ENCODE measurements around the gene TMEM144.

TMEM144 gene

DNA sequence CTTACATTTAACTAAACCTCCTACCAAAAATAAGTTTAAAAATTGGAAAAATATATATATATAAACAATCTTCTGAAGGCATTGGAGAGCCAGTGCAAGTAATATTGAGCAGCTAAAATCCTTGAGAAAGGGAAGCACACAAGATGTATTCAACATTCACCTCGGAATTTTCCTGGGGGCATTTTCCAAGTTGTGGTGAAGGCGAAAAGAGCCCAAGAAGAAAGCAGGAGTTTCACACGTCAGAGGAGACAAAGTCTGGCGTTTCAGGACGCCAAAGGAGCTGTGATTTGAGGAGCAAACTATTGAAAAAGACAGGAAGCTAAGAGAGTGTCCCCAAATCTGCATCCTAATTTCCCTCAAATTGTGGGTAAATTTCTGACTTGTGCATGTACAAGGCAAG, 28.4 kb upstream of the TMEM144 start:
- H2BK12ac ChIP-seq (ENCODE audit: low read length in 2 of 2), result no peak overlapping the region
- H3K4me1 ChIP-seq (ENCODE audit: control insufficient read depth, insufficient read depth, low read depth, low read length), result no peaks in the 10 kb centered on the region
- no peaks in the 10 kb centered on the region for H3K27me3 ChIP-seq (ENCODE audit: control insufficient read depth in 1 of 2, insufficient read depth in 1 of 2, low read length in 2 of 2)
- H3K4me2 ChIP-seq (ENCODE audit: low read length, poor library complexity, severe bottlenecking), result no peak overlapping the region
- H4K91ac ChIP-seq (ENCODE audit: low read length), result no peak overlapping the region
- no peak overlapping the region for H4K8ac ChIP-seq (ENCODE audit: low read length)
- H3K23ac ChIP-seq (ENCODE audit: low read length in 2 of 2), result no peak overlapping the region
- no peak overlapping the region for H3K9ac ChIP-seq (ENCODE audit: low read length)
- H2BK15ac ChIP-seq (ENCODE audit: low read depth, poor library complexity, severe bottlenecking), result no peak overlapping the region
- H3K4me3 ChIP-seq (ENCODE audit: insufficient read depth in 1 of 2, low read depth in 1 of 2, low read length in 2 of 2), result no peak overlapping the region
- no peak overlapping the region for H2BK5ac ChIP-seq (ENCODE audit: low read depth, low read length, poor library complexity, severe bottlenecking)
- H3K18ac ChIP-seq (ENCODE audit: low read depth in 1 of 2, low read length in 2 of 2), result no peak overlapping the region
- WGBS, result 92% methylated on average over 5 of the region's 5 CpGs
- peak overlapping the region; percentile 42 for H2AFZ ChIP-seq (ENCODE audit: low read depth, low read length)
- H2BK120ac ChIP-seq (ENCODE audit: low read depth, low read length), result no peak overlapping the region
- H3K79me1 ChIP-seq (replicated peaks; ENCODE audit: low read length, poor library complexity, severe bottlenecking), result no peaks in the 10 kb centered on the region
- no peak overlapping the region for H2AK5ac ChIP-seq (ENCODE audit: low read length, severe bottlenecking)
- no peaks in the 10 kb centered on the region for H3K36me3 ChIP-seq (ENCODE audit: control insufficient read depth in 1 of 2, insufficient read depth in 2 of 2, low read depth in 1 of 2, low read length in 2 of 2)
- DNase-seq, result no peak
- H3K4ac ChIP-seq (ENCODE audit: low read depth in 1 of 2, low read length in 2 of 2), result no peak overlapping the region
- H3K27ac ChIP-seq (ENCODE audit: low read length, poor library complexity, severe bottlenecking), result no peak overlapping the region
- H3K14ac ChIP-seq (ENCODE audit: low read length in 2 of 2), result no peak overlapping the region
- H3K9me3 ChIP-seq (ENCODE audit: control insufficient read depth, low read length), result no peaks in the 10 kb centered on the region

GRCh38 chr4:158182736-158183135, 27.6 kb upstream of the TMEM144 start:
- no peak overlapping the region for H2BK15ac ChIP-seq (ENCODE audit: low read depth, poor library complexity, severe bottlenecking)
- H2BK5ac ChIP-seq (ENCODE audit: low read depth, low read length, poor library complexity, severe bottlenecking), result no peak overlapping the region
- H2AFZ ChIP-seq (ENCODE audit: low read depth, low read length), result no peak overlapping the region
- H3K27me3 ChIP-seq (ENCODE audit: control insufficient read depth in 1 of 2, insufficient read depth in 1 of 2, low read length in 2 of 2), result no peaks in the 10 kb centered on the region
- H3K36me3 ChIP-seq (ENCODE audit: control insufficient read depth in 1 of 2, insufficient read depth in 2 of 2, low read depth in 1 of 2, low read length in 2 of 2), result no peaks in the 10 kb centered on the region
- no peak overlapping the region for H3K9ac ChIP-seq (ENCODE audit: low read length)
- no peak overlapping the region for H2BK12ac ChIP-seq (ENCODE audit: low read length in 2 of 2)
- no peak overlapping the region for H4K91ac ChIP-seq (ENCODE audit: low read length)
- H3K18ac ChIP-seq (ENCODE audit: low read depth in 1 of 2, low read length in 2 of 2), result no peak overlapping the region
- H3K14ac ChIP-seq (ENCODE audit: low read length in 2 of 2), result no peak overlapping the region
- no peaks in the 10 kb centered on the region for H3K79me1 ChIP-seq (replicated peaks; ENCODE audit: low read length, poor library complexity, severe bottlenecking)
- 91% methylated on average over 15 of the region's 15 CpGs for whole genome bisulfite sequencing
- no peak overlapping the region for H2BK120ac ChIP-seq (ENCODE audit: low read depth, low read length)
- no peak overlapping the region for H4K8ac ChIP-seq (ENCODE audit: low read length)
- no peak overlapping the region for H3K4me2 ChIP-seq (ENCODE audit: low read length, poor library complexity, severe bottlenecking)
- no peak overlapping the region for H3K4me3 ChIP-seq (ENCODE audit: insufficient read depth in 1 of 2, low read depth in 1 of 2, low read length in 2 of 2)
- no peak overlapping the region for H3K27ac ChIP-seq (ENCODE audit: low read length, poor library complexity, severe bottlenecking)
- H3K4ac ChIP-seq (ENCODE audit: low read depth in 1 of 2, low read length in 2 of 2), result no peak overlapping the region
- H3K9me3 ChIP-seq (ENCODE audit: control insufficient read depth, low read length), result no peaks in the 10 kb centered on the region
- H3K23ac ChIP-seq (ENCODE audit: low read length in 2 of 2), result no peak overlapping the region
- H3K4me1 ChIP-seq (ENCODE audit: control insufficient read depth, insufficient read depth, low read depth, low read length), result no peaks in the 10 kb centered on the region
- no peak overlapping the region for H2AK5ac ChIP-seq (ENCODE audit: low read length, severe bottlenecking)
- no peak for DNase-seq

GRCh38 chr4:158186815-158187214, 23.5 kb upstream of the TMEM144 start:
- Histone ChIP-seq H2BK12ac (ENCODE audit: low read length in 2 of 2) (no peak overlapping the region), H2BK15ac (ENCODE audit: low read depth, poor library complexity, severe bottlenecking) (no peak overlapping the region), H2AFZ (ENCODE audit: low read depth, low read length) (no peak overlapping the region), H2BK120ac (ENCODE audit: low read depth, low read length) (no peak overlapping the region), H3K4me1 (ENCODE audit: control insufficient read depth, insufficient read depth, low read depth, low read length) (no peaks in the 10 kb centered on the region), H2AK5ac (ENCODE audit: low read length, severe bottlenecking) (no peak overlapping the region), H2BK5ac (ENCODE audit: low read depth, low read length, poor library complexity, severe bottlenecking) (no peak overlapping the region), H3K27me3 (ENCODE audit: control insufficient read depth in 1 of 2, insufficient read depth in 1 of 2, low read length in 2 of 2) (no peaks in the 10 kb centered on the region), H3K9me3 (ENCODE audit: control insufficient read depth, low read length) (no peaks in the 10 kb centered on the region), H3K4ac (ENCODE audit: low read depth in 1 of 2, low read length in 2 of 2) (no peak overlapping the region), H4K91ac (ENCODE audit: low read length) (no peak overlapping the region), H3K14ac (ENCODE audit: low read length in 2 of 2) (no peak overlapping the region), H3K4me2 (ENCODE audit: low read length, poor library complexity, severe bottlenecking) (no peak overlapping the region), H4K8ac (ENCODE audit: low read length) (no peak overlapping the region), H3K18ac (ENCODE audit: low read depth in 1 of 2, low read length in 2 of 2) (no peak overlapping the region), H3K27ac (ENCODE audit: low read length, poor library complexity, severe bottlenecking) (no peak overlapping the region), H3K23ac (ENCODE audit: low read length in 2 of 2) (no peak overlapping the region), H3K4me3 (ENCODE audit: insufficient read depth in 1 of 2, low read depth in 1 of 2, low read length in 2 of 2) (no peak overlapping the region), H3K79me1 (replicated peaks; ENCODE audit: low read length, poor library complexity, severe bottlenecking) (no peaks in the 10 kb centered on the region), H3K36me3 (ENCODE audit: control insufficient read depth in 1 of 2, insufficient read depth in 2 of 2, low read depth in 1 of 2, low read length in 2 of 2) (no peaks in the 10 kb centered on the region), H3K9ac (ENCODE audit: low read length) (no peak overlapping the region)
- DNase-seq, result no peak
- no CpG with 5 or more reads among the region's 2 CpGs for WGBS

DNA sequence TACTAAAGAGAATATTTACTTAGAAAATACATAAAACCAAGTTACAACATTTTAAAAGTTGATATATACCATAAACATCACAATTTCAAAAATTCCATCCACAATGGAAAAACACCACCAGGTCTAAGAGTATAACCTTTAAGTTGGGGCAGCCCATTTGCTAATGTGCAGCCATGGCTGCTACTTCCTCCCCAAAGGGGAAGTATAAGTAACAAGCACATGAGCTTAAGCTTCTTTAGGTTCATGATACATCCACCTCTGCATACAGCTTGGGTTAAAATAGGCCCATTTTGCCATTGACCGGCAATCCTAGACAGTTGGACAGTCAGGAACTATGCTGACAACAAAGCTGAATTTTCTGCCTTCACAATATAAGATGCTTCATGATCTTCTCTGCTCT, 20.9 kb upstream of the TMEM144 start:
- H2BK5ac ChIP-seq (ENCODE audit: low read depth, low read length, poor library complexity, severe bottlenecking), result no peak overlapping the region

More for the DNA sequence above, 20.9 kb upstream of the TMEM144 start:
- H3K79me1 ChIP-seq (replicated peaks; ENCODE audit: low read length, poor library complexity, severe bottlenecking), result no peaks in the 10 kb centered on the region
- H3K27ac ChIP-seq (ENCODE audit: low read length, poor library complexity, severe bottlenecking), result no peak overlapping the region
- H2AK5ac ChIP-seq (ENCODE audit: low read length, severe bottlenecking), result no peak overlapping the region
- no peak overlapping the region for H3K23ac ChIP-seq (ENCODE audit: low read length in 2 of 2)
- H3K4me3 ChIP-seq (ENCODE audit: insufficient read depth in 1 of 2, low read depth in 1 of 2, low read length in 2 of 2), result no peak overlapping the region
- no peaks in the 10 kb centered on the region for H3K27me3 ChIP-seq (ENCODE audit: control insufficient read depth in 1 of 2, insufficient read depth in 1 of 2, low read length in 2 of 2)
- no peak for DNase-seq
- H3K9me3 ChIP-seq (ENCODE audit: control insufficient read depth, low read length), result no peaks in the 10 kb centered on the region
- no peak overlapping the region for H3K4ac ChIP-seq (ENCODE audit: low read depth in 1 of 2, low read length in 2 of 2)
- no peak overlapping the region for H3K18ac ChIP-seq (ENCODE audit: low read depth in 1 of 2, low read length in 2 of 2)
- no peaks in the 10 kb centered on the region for H3K4me1 ChIP-seq (ENCODE audit: control insufficient read depth, insufficient read depth, low read depth, low read length)
- H3K36me3 ChIP-seq (ENCODE audit: control insufficient read depth in 1 of 2, insufficient read depth in 2 of 2, low read depth in 1 of 2, low read length in 2 of 2), result no peaks in the 10 kb centered on the region
- no peak overlapping the region for H3K9ac ChIP-seq (ENCODE audit: low read length)
- H3K4me2 ChIP-seq (ENCODE audit: low read length, poor library complexity, severe bottlenecking), result no peak overlapping the region
- 98% methylated on average over 1 of the region's 1 CpG for WGBS
- H2BK12ac ChIP-seq (ENCODE audit: low read length in 2 of 2), result no peak overlapping the region
- no peak overlapping the region for H4K91ac ChIP-seq (ENCODE audit: low read length)
- H2AFZ ChIP-seq (ENCODE audit: low read depth, low read length), result no peak overlapping the region
- H2BK15ac ChIP-seq (ENCODE audit: low read depth, poor library complexity, severe bottlenecking), result no peak overlapping the region
- no peak overlapping the region for H2BK120ac ChIP-seq (ENCODE audit: low read depth, low read length)
- no peak overlapping the region for H3K14ac ChIP-seq (ENCODE audit: low read length in 2 of 2)
- no peak overlapping the region for H4K8ac ChIP-seq (ENCODE audit: low read length)
